GM23248 (cell line): Measurements from ENCODE around the gene WDR49.

ENCODE experiments used
- EZH2 ChIP-seq: fragments of 200-600 bp; sonication (generic); IDR thresholded peaks from 2 replicates; pipeline ENCODE4 v1.6.1; 2018; ENCODE audit warnings: antibody characterized with exemption, mild to moderate bottlenecking; ENCODE audit not compliant: insufficient read depth, poor library complexity, severe bottlenecking
- EZH2phosphoT487 ChIP-seq: fragments of 200-600 bp; sonication (generic); IDR thresholded peaks from 2 replicates; pipeline ENCODE4 v1.6.1; 2018; ENCODE audit warnings: antibody characterized with exemption, moderate library complexity, mild to moderate bottlenecking, low read depth; ENCODE audit not compliant: insufficient read depth

DNA sequence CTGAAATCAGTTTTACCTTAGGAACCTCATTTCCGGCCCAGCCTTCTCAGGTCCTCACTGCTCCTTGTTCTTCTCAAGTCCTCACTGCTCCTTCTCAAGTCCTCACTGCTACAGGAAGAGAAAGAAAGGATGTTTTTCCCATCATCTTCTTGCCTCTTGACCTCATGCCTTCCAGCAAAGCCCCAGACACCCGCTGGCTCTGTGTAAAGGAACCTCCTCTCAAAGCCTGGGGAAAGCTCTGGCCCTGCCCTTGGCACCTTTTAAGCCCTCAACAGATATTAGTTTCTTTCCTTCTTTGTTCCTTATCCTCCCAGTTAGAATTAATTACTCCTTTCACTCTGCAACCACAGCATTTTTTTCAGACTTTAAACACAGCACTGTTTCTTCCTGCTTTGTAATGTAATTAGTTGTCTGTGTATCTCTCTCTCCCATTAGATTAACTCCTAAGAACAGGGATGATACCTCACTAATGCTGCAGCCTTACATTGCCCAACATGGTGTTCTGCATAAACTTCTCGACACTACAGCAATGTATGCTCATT is 4.0 kb upstream of the WDR49 start:
- TF ChIP-seq EZH2phosphoT487 (no peak), EZH2 (no peak)
